ENCODE measurements around the gene IGSF8. TPM values are rescaled to one million over a fixed set of nuclear protein-coding genes. Genes with fewer than 3 reads are reported as not detected.
A peak's percentile ranks its signal among the peaks of the same experiment; 100 is the strongest.

The IGSF8 gene
- total RNA-seq, 1 experiment from 2014 or later, result 13.7 TPM

GRCh38 chr1:160105155-160105554, 6.7 kb upstream of the IGSF8 start:
- no peak for DNase-seq (ENCODE audit: low spot score)

DNA sequence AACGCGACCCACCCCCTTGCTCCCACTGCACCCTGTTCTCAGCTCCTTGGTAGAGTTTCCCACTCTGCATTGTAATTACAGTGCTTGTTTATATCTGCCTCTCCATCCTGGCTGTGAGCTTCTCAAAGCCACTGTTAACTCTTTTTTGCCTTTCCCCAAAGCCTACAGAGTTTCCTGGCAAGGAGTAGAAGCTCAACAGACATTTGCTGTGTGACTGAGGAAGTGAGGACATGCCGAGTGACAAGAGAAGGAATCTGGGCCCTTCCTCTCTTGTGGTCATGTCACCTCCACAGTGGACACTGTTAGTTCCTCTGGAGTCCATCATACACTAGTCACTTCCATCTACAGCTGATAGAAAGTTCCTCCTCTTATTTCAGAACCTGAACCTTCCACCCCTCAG, 6.1 kb upstream of the IGSF8 start:
- DNase-seq (ENCODE audit: low spot score), result no peak

DNA sequence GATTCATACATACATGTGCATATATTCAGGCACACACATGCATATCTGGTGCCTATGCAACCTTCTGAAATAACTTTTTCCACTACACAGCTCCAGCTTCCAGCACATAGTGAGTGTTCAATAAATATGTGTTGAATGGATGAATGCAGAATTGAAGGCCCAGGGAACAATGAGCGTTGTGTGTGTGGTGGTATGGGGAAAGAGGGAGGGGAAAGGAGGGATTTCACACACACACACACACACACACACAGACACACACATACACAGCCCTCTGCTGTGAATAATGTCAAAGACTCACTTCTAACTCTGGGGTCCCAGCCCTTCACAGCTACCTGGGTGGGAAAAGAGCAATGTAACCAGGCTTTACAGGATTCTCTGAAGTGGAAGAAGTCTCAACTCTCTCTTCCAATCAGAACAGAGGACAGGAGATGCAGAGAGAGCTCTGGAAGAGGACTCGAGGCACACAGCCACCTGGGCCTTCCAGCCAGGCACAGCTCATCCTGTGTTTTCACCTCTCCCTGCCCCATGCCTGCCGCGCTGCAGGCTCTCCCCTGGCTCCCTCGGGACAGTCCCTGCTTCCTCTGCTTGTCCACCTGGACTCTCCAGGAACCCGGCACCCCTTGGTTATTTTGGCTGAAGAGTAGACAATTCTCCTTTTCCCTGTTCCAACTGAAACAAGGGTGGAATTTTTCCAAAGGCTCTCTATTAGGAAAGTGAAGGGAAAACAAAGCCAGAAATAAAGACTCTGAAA, 5.4 kb upstream of the IGSF8 start:
- DNase-seq (ENCODE audit: low spot score), result no peak

DNA sequence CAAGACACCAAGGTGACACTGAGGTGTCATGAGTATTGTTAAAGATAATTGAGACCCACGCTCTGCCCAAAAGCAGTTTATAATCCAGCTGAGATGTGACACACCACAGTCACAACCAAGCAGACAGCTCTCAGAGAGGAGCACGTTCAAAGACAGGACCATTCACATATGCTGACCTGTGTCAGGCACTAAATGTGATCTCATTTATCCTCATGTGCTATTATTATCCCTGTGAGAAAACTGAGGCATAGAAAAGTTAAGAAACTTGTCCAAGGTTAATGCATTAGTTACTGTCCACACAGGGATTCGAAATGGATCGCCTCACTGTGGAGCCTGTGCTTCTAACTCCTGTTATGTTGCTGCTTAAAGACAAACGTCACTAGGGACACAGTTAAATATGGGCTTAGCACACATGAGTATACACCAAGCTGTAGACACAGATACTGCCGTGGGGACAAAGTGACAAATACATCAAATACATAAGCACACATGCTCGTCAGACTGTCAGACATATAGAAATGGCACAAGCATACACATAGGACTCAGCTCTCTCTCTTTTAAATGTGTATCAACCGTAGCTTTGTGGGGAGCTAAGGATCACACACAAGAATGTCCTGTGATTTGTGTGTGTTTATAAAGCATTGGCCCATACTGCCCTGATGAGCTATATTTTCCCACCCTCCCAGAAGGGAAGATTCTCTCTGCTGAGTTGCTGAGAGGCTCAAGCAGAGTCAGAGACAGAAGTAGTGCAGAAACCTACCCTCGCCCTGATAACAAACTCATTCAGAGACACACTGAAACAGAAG, 3.5 kb upstream of the IGSF8 start:
- DNase-seq (ENCODE audit: low spot score), result no peak

DNA sequence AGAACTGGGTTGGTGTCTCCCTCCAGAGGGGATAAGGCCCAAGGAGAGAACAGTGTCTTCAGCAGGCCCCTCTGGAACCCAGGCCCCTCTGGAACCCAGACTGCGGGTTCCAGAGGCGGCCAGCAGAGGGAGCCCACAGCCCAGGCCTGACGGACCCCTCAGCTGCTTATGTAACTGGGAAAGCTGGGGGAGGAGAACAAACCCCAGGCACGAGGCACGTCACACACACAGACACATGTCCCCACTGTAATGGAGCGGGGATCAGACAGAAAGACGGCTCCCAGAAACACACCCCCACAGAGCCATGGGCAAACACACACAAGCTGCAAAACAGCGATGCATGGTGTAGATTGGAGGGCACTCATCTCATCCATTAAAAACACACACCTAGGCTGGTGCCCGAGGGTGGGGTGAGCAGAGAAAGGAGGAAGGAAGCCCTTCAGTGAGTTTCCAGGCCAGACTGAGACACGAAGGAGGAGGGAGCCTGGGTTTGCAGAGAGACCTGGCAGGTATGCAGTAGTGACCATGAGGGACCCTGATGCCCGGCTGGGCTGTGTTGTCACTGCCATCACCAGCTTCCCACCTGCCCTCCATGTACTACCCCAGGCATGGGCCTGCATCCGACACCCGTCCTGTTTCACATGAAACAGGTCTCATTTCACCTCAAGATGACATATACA, 2.8 kb upstream of the IGSF8 start:
- DNase-seq (ENCODE audit: low spot score), result peak; percentile 76

- DNase-seq (ENCODE audit: low spot score), result no peak
Measured at GRCh38 chr1:160099716-160100375, 1.4 kb upstream of the IGSF8 start.

DNA sequence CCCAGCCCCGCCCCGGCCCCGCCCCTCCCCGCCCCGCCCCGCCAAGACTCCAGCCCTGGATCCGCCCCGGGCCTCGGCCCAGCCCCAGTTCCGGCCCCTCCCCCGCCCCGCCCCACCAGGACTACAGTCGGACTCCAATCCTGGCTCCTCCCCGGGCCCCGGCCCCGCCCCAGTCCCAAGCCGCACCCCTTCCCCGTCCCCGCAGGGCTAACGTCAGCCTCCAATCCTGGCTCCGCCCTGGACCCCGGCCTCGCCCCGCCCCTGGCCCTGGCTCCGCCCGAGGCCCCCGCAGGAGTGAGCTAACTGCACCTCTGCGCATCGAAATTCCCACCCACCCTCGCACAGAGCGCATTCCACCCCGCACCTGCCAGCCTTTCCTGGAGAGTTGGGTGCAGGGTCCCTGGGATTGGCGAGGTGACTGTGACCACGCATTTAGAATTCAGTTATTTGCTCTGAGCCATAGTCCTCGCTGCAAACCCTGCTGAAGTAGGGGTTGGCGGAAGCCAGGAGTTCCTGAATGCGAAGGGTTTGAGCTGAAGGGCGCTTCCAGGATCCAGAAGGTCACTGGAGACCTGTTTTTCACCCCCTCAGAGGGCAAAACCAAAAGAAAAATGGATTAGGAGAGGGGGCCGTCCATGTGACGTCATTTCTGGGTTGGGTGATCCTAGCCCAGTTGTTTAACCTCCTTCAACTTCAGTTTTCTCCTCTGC, 588 bp upstream of the IGSF8 start:
- peak; percentile 69 for DNase-seq (ENCODE audit: low spot score)

DNA sequence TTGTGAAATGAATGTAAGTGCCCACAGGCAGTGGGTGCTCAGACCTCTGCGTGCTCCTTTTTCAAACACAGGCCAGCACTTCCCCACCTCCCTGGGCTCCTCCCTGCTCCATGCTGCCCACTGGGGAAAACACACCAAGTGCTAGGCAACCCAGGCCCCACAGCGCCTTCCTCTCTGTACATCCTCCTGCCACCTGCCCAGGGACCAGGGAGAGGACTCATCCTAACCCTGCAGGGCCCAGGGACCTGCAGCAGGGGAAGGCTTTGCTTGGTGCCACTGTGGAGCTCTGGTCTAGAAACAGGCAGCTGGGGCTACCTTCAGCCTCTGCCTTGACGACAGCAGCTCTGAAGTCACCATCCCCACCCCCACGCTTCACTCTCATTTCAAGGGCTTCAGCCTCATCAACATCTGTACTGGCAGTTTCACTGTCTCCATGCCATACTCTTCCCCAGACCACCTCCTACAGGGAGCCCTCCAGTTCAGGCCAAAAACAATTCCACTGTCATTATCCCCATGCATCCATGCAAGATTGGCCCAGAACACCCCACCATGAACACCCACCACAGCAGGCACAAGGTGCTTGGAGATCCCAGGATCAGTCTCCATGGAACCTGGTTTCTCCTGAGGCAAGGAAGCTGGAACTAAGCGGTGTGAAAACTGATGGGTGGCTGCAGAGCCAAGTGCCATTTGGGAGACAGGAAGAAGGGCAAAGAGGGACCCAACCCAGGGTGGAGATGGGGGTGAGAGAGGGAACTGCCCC, 1.1 kb downstream of the IGSF8 start:
- no peak for DNase-seq (ENCODE audit: low spot score)

GRCh38 chr1:160096274-160097116, 1.9 kb downstream of the IGSF8 start:
- no peak for DNase-seq (ENCODE audit: low spot score)

DNA sequence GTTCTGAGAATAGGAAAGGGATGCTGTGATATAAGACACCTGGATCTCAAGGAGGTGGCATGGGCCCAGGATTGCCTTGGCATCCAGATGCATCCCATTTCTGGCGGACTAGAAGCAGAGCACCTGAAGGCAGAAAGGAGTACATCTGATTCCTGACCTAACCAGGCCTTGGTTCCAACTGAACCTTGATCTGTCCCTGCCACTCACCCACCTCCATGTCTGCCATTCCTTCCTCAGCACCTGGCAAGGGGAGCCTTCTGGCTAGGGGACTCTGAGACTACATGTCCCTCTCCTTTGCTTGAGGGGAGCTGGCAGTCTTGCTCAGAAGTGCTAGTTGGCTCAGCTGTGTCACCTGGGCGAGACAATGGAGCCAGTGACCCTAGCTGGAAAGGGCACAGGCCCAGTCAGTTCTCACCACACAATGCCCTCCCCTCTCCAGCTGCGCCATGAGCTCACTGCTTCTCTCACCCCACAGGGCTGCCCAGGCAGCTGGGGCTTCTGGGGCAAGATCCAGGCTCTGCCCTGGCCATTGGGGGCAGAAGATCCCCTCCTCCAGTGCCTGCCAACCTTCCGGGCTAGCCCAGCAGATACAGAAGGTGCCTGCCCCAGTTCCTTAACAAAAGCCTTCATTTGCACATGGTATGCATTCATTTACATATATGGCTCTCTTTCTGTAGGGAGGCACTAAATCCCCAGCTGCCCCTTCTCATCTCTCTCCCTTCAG, 2.9 kb downstream of the IGSF8 start:
- no peak for DNase-seq (ENCODE audit: low spot score)

DNA sequence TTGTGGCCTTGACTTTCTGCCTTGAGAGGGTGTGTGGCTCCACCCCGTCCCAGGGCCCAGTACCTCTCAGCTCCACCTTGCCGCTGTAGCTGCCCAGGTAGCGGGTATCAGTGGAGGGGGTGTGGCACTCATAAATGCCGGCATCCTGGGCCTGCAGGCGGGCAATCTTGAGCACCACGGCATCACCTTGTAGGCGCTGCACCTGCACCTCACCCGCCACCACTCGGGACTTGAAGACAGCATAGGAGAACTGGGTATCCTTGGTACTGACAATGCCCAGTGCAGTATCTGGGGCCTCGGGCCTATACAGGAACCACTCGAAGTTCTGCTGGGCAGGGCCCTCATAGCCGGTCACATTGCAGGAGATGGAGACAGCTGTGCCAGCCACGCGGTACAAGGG, 3.6 kb downstream of the IGSF8 start:
- DNase-seq (ENCODE audit: low spot score), result no peak

DNA sequence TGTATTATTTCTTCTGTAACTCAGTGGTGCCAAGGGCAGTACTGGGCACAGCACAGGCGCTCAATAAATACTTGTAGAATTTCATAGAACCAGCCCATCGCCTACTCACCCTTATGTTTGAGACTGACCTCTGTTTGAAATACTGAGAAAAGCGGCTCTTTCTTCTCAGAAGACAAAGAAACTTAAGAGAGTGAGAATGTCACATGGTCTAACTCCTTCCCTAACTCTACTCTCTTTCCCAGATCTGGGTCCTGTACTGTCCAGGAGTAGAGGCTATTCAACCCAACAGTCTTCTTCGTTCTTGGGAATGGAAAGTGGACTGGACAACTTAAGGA, 4.2 kb downstream of the IGSF8 start:
- no peak for DNase-seq (ENCODE audit: low spot score)

DNA sequence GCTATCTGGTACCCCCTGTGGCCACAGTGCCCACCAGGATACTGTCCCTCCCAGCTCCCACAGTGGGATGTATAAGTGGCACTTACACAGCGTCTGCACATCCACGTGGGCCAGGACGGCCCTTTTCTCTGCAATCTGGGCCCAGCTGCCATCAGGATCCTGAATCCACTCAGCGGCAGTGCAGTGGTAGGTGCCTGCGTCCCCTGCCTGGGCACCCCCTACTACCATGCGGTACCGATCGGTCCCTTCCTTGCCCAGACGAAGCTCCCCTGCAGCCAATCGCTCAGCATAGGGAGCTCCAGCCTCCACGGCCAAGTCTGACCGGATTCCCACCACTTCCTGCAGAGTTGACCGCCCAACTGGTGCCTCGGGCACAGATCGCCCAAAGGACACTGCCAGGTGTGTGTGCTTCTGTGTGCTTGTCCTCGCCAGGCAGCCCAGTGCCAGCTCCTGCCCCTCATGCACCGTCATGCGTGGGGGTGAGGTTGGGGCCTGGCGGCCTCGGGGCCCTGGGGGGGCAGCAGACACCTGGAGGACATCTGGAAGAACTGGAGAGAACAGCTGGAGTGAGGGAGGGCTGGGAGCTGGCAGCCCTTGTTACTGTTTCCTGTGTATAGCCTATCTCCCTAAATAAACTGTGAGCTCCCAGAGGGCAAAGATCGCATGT, 4.7 kb downstream of the IGSF8 start:
- no peak for DNase-seq (ENCODE audit: low spot score)

DNA sequence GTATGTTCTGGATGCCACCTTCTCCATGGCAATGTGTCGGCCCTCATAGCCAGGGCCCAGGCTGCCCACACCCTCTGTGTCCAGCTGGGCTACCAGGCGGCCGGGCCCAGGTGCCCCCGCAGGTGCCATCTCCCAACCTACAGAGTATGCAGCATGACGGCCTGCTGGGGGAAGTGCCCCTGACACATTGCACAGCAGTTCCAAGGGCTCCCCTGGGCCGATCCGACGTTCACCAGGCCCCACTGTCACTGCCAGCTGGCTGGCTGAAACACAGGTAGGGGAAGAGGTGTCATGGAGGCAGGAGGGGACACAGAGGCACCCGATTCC, 5.4 kb downstream of the IGSF8 start:
- no peak for DNase-seq (ENCODE audit: low spot score)

GRCh38 chr1:160092366-160093068, 5.9 kb downstream of the IGSF8 start:
- no peak for DNase-seq (ENCODE audit: low spot score)

DNA sequence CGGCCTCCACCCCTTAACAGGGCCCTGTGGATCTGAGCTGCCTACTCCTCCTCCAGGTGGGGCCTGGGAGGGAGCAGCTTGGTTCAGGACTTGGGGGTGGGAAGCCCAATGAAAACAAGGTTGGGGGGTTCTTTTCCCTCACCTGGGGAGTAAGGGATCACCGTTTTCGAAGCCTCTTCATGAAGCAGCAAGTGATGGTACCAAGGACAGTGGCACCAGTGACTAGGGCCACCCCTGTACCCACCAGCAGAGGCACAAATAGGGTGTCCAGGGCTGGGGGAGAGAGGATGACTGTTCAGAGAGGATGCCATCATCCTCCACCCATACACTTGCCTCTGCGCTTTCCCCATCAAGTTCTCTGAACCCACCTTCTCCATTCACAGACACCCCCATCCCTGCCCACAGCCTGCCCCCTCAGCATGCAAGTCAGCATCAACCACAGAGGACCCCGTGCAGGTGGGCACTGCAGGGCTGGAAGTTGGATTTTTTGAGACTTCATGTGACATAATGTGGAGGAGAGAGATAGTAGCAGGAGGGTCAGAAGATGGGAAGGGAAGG, 6.7 kb downstream of the IGSF8 start:
- DNase-seq (ENCODE audit: low spot score), result no peak

GRCh38 chr1:160090760-160091159, 7.7 kb downstream of the IGSF8 start:
- DNase-seq (ENCODE audit: low spot score), result no peak

GRCh38 chr1:160089883-160090282, 8.5 kb downstream of the IGSF8 start:
- DNase-seq (ENCODE audit: low spot score), result no peak

All from H4 (cell line).